ENCODE data around the gene CCDC83.
"Not testable (repeated sequence)": the region's sequence is repeated elsewhere in the genome, so short reads cannot be mapped to it uniquely, and the experiment has no call there.

CCDC83 gene

DNA sequence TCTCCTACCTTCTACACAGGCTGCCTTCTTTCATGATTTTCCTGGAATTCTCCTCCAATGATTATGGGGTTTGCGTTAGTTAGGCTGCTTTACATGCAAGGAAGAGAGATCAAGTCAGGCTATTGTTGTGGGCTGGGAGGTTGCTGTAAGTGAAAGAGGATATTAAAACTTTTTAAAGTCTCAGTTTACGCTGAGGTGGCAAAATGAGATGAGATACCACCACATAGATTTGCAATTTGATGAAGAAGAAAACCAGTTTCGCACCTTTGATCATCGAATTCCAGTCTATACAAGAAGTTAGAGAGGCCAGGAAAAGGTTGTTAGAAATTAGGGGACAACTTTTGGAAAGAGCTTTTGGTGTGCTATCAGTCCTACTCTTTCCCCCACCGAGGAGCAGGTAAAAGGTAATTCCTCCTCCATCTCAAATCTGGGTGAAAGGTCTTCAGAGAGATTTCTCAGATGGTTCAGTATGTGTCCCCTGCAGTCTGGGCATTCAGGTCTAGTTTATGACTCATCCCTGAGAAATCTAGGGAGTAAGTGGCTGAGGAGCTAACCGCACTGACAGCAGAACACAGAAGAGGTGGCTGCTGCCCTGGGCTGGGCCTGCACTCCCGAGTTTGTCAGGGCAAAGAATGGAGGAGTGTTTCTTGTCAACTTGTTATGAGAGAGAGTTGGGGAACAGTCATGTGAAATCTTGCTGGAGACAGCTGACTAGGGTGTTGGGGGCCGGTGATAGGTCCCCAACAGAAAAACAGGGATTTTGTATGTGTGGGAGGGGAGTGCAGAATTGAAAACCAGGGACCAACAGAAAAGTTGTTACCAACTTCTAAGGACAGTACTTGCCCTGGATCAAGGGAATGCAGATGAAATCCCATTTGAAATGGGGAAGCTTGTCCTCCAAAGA is 34.7 kb downstream of the CCDC83 start:
- no peak for DNase-seq

DNA sequence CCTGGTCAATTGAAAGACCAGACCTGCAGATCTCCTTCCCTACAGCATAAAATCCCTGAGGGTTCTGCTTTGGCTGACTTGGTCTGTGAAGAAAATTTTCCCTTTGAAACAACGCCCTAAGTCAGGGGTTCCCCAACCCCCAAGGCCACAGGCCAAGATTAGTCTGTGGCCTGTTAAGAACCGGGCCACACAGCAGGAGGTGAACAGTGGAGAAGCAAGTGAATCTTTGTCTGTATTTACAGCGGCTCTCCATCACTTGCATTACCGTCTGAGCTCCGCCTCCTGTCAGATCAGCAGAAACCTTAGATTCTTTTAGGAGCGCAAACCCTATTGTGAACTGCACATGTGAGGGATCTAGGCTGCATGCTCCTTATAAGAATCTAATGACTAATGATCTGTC is 38.2 kb downstream of the CCDC83 start:
- DNase-seq = no peak

DNA sequence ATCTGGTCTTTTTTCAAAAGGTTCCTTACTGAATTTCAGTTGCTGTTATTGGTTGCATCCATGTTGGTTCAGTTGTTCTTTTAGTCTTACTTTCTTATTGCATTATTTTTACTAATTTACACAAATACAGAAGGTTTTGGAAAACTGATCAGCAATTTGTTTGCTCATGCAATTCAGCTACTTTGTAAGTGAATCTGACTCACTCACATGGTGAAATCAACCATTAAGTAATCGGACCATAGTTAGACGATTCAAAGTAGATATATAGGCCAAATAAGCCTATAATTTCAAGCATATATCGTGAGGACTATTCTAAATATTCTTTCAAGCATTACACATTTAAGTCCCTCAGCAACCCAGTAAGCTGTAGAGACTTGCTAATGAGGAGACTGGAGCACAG is 41.7 kb downstream of the CCDC83 start:
- no peak for DNase-seq

DNA sequence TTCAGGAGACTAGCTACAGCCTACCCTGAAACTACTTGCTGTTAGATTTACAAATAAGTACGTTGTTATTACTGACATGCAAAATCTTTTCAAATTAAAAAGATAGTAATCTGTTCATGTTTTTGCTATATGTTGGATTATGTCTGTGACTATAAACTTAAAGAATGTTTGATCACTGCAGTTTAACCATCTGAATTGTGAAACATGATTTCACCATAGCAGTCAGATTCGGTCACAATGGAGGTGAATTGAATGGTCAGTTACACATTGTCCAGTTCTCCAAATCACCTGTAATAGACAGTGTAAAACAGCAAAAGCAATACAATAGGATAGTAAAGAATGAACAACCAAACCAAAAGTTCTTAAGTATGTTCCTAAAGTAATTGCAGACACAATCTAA is 43.3 kb downstream of the CCDC83 start:
- DNase-seq = no peak

DNA sequence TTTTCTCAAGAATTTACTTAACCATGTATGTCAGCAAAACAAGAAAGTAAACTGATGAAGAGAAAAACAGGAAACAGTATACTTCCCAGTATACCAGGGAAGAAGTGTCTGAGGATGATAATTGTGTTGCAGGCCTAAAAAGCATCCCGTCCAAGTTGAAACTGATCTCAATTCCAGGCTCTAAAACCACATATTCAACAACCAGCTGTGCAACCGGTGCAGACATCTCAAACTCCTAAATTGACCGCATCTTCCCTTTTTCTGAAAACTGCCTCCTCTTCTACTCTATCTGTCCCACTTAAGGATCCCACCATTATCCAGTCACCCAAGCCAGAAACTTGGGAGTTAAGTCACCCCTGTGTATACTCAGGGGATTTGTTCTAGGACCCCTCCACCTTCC is 47.2 kb downstream of the CCDC83 start:
- no peak for DNase-seq

DNA sequence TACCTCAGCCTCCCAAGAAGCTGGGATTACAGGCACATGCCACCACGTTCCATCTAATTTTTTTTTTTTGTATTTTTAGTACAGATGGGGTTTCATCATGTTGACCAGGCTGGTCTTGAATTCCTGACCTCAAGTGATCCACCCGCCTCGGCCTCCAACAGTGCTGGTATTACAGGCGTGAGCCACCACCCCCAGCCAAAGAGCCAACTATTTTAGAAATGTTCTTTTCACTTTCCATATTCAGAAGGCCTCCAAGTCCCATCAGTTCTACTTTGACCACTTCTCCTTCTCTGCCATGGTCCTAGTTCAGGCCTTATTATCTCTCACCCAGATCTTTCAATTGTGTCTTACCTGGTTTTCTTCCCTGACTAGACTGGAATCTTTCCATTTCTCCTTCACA is 48.2 kb downstream of the CCDC83 start:
- no peak for DNase-seq

DNA sequence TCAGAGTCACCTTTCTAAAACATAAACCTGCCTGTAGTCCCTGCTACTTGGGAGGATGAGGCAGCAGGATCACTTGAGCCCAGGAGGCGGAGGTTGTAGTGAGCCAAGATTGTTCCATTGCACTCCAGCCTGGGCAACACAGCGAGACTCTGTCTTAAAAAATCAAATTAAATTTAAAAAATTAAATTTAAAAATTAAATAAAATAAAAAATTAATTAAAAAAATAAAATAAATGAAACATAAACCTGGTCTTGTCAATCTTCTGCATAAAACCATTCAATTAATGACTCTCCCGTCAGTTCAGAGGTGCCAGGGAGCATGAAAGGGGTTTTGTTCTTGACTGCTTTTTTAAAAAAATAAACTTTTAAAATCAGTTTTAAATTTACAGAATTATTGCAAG is 48.6 kb downstream of the CCDC83 start:
- DNase-seq = no peak

DNA sequence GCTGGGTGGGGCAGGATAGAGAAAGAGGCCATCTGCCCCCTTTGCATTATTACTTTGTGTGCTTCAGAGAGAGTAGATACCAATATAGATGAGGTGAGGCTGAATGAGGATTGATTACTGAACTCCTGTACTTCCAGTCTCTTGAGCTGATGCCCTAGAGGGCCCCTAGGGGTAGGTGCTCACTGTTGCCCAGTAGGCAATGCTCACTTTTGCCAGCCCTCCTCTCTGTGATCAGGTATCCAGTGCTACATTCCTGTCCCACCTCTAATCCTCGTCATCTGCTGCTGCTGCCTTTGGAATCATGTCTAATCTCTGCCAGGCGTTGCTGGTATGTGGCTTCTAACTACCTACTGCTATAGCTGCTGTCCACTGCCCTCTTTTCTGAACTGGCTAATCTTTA is 57.2 kb downstream of the CCDC83 start:
- no peak for DNase-seq

DNA sequence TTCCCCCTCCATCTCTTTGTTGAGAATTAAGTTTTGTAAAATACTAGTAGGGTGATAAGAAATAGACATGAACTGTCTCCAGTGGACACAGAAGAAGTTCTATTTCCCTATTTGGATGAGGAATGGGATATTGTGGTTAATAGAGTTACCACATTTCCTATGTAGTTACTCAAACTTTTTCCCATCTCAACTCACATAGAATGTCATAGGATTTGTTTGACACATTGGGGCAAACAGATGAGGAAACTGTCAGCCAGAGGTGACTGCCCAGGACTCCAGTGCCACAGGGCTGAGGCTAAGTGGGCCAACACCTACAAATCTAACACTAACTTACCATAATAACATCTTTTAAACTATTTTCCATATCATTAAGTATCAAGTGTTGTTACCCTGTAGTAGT is 58.3 kb downstream of the CCDC83 start:
- no peak for DNase-seq

DNA sequence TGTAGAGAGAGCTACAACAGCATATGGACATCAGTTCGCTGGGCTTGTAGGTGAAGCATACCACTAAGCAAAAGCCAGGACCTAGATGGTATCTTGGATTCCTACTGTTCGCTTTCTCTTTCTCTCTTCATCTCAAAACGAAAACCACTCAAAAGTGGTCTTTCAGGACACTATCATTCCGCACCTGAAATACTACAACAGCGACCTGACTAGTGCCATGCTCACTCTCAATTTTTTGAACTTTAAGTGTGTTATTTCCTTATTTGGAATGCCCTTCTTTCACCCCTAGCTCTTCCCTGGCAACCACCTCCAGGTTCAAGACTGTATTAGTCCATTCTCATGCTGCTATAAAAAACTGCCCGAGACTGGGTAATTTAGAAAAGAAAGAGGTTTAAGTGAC is 59.2 kb downstream of the CCDC83 start:
- DNase-seq = no peak

DNA sequence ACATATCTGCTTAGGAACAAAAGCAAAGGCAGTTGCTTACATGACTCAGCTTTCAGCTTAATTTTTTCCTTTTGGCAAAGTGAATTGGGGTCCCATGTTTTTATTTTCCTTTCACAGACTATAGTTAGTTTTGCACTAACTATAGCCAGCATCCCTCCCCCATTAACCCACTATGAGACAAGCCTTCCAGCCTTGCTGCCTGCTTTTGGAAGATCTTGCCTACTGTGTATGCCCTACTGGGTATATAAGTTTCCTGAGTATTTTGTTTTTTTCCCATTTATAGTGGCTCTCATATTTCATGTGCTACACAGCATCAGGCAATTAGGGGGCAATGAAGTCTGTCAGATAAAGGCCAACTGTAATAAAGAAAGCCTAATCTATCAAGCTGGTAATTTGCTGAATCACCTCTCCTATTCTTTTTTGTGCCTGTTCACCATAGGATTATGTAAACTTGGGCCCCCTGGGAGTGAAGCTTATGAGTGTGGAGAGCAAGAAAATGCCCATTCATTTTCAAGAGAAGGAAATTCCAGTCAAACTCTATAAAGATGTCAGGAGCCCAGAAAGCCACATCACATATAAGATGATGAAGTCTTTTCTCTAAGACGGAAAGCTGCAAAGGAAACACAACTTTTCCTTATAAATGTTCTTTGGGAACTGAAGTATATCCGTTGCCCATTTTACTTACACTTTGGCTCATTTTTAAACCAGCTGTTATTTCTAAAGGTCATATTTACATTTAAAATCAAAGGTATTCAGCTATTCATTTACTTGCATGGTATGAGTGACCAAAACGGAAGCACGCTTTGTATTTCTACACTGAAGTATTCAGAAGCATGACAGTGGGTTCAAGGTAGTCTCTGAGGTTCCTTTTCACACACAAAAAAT is 64.0 kb downstream of the CCDC83 start:
- no peak for DNase-seq

DNA sequence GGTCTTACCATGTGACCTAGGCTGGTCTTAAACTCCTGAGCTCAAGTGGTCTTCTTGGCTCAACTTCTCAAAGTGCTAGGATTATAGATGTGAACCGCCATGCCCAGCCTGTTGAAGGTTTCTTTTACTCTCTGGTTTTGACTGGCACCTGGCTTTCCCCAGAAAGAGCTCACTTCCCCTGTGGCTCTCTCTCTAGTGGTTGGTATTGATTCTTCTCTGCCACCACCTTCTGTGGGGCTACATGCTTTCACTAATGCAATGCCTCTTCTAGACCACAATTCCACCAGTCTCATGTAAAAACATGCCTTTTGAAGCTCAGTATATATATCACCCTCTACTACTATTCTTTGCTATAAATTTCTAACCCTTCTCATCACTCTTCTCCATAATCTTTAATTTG is 67.2 kb downstream of the CCDC83 start:
- no peak for DNase-seq

DNA sequence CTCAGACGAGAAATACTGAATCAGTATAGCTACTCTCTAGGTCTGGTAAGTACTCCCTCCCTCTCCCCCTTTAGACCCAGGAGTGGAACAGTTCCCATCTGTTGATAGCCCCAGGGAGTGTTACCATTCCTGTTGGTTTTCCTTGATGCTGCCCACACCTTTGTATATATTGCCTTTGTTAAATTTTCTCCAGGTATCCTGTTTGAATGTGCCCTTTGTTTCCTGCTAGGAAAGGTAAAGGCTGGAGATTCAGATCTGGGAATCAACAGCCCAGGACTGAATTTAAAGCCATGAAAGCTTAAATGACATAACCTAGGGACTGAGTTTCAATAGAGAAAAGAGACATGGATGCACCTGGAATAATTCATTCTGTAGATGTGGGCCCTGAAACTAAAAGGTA is 68.3 kb downstream of the CCDC83 start:
- no peak for DNase-seq

DNA sequence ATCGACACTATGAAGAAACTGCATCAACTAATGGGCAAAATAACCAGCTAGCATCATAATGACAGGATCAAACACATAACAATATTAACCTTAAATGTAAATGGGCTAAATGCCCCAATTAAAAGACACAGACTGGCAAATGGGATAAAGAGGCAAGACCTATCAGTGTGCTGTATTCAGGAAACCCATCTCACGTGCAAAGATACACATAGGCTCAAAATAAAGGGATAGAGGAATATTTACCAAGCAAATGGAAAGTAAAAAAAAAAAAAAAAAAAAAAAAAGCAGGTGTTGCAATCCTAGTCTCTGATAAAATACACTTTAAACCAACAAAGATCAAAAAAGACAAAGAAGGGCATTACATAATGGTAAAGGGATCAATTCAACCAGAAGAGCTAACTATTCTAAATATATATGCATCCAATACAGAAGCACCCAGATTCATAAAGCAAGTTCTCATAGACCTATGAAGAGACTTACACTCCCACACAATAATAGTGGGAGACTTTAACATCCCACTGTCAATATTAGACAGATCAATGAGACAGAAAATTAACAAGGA is 71.6 kb downstream of the CCDC83 start:
- not testable (repeated sequence) for DNase-seq

DNA sequence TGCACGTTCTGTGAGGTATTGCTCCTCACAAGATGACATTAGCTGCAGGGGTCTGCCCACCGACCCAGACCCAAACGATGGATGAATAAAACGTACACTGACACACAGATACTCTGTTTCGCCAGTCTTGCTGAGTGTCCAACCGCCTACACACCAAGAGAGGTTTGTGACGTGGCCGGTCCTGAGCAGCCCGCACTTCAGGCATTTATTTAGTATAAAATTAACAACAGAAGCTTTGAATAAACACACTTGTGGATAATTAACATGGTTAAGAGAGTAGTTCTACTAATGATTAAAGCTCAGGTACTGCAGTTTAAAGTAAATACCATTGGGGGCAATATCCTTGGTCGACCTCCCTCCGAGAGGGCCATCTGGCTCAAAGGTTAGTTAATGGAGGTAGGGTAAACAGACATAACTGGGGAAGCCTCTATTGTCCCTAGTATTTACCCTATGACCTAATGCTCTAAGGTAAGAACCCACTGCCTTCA is 75.7 kb downstream of the CCDC83 start:
- no peak for DNase-seq

DNA sequence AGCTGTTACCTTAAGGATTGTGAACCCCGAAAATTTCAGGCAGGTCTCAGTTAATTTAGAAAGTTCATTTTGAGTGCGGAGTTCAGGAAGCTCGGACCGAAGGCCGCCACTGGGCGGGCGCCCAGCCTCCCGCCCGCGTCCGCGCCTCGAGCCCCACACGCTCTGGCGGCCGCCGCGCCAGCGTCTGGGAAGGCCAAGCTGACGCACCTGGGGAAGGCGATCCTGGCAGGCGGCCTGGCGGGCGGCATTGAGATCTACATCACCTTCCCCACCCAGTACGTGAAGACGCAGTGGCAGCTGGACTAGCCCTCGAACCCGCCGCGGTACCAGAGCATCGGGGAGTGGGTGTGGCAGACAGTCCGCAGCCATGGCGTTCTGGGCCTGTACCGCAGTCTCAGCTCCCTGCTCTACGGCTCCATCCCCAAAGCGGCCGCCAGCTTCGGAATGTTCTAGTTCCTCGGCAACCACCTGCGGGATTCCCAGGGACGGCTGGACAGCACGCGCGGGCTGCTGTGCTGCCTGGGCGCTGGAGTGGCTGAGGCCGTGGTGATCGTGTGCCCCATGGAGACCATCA is 79.5 kb downstream of the CCDC83 start:
- DNase-seq = no peak

DNA sequence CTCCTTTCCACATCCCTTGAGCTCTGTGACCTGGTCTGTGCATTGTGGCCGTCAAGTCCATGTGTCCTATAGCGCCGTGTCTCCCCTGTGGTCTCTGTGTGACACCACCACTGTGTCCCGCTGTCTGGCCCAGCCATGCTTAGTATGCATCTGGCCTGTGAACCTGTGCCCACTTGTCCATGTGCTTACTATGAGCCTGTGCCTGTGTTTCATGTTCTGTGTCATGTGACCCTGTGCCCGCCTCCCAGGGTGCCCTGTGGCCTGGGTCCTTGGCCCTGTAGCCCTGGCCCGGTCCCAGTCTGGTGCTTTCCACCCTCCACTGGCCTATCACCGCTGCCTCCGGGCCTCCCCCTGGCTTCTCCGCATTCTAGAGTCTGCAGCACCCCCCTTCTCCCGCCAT is 80.6 kb downstream of the CCDC83 start:
- DNase-seq = no peak

DNA sequence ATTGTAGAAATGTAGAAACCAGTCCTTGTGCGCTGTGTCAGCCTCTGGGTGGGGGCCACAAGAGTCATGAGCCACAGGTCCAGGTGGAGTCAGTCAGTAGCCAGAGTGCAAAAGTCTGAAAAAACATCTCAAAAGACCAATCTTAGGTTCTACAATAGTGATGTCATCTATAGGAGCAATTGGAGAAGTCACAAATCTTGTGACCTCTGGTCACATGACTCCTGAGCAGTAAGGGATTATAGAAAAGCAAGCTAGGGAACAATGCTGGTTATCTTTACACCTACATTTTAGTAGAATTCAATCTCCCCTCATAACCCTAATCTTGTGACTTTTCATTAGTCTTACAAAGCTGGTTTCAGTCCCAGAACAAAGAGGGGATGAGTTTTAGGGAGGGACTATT is 82.7 kb downstream of the CCDC83 start:
- DNase-seq = no peak

DNA sequence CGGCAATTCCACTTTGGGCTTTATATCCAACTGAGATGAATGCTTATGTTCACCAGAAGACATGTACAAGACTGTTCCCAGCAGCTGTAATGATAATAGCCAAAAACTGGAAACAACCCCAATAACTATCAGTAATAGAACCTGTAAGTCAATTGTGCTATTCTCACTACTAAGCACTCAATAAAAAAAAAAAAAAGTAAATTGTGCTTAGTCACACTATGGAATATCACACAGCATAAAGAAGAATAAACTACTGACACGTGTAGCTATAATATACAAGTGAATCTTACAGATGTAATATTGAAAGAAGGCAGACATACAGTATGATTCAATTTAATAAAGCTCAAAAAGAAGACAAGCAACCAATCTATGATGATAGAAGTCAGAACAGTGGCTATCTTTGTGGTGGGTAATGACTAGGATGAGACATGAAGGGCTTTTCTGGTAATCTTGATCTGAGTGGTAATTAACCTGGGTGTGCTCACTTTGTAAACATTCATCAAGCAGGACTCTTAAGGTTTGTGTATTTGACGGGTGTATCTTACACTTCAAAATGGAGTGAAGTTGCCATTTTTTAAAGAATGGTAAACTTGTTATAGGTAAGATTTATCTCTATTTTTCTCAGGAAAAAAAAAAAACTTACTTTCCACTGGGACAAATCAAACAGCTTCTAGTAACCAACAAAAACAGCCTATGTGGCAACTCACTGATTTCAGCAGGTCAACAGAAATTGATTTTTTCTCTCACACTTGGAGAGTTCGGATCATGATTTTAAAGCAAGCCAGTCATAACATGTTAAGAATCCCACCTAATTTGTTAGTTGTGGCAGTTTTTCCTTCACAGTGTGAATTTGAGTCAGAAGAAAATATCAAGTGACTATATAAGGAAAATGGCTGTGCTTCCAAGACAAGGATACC is 84.2 kb downstream of the CCDC83 start:
- DNase-seq = no peak

DNA sequence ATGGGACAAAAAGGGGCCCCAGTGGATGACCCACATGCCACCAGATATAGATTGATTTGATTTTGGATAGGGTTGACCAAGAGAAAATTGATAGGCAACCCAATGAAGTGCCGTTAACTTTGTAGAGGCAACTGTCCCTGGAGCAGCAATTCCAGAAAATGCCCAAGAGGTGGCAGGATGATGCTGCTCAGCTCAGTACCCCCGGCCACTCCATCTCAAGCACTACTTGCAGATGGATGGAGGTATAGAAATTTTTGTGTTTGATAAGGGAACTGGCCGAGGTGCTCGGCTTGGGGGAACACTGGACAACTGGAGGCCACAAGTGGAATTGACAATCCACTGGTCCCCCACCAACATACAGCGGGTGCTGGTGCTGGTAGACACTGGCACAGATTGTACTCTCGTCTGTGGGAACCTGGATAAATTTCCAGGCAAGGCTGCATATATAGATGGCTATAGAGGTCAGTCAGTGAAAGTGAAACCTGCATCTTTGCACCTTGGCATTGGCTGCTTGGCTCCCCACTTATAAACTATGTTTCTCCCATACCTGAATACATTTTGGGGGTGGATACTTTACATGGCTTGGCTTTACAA is 86.3 kb downstream of the CCDC83 start:
- no peak for DNase-seq

DNA sequence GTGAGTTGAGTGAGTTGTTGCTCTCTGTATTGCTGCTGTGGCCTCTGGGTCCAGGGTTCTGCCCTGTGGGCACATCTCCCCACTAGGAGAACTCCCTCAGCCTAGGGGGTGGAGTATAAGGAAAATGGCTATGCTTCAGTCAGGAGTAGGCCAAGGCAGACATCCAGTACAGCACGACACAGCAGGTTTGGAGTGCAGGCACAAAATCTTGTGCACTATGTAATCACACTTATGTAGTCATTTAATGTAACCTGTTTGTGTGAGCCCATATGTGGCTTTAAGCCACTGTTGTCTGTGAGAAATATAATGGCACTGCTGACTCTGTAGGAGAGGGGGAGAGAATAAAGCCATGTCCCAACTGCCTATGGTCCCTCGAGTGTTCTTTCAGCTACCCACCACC is 90.1 kb downstream of the CCDC83 start:
- DNase-seq = no peak

DNA sequence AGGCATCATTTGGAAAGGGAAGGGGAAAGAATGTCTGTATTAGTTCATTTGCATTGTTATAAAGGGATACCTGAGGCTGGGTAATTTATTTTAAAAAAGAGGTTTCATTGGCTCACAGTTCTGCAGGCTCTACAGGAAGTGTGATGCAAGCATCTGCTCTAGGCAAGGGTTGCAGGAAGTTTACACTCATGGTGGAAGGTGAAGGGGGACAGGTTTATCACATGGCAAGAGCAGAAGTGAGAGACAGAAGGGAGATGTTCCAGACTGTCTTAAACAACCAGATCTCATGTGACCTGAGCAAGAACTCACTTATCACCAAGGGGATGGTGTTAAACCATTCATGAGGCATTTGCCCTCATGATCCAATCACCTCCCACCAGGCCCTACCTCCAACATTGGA is 90.6 kb downstream of the CCDC83 start:
- DNase-seq = no peak

Measured in activated CD4-positive, alpha-beta T cell treated with anti-CD3 and anti-CD28 coated beads, Interleukin-2, amount 50 U/mL, for 1 hour (primary cell).